H9 (cell line): ENCODE data around the gene SOX15. TPM values are rescaled to one million over a fixed set of nuclear protein-coding genes. Genes with fewer than 3 reads are reported as not detected.

Experiments used
- DNase-seq: peaks from one replicate; pipeline ENCODE4 v3.0.0-alpha.2; 2017
- H2AFZ ChIP-seq: one replicate; pipeline ENCODE4 v1.6.1; 2013; ENCODE audit warnings: mild to moderate bottlenecking, low read length, control low read depth, moderate library complexity
- H2AK5ac ChIP-seq: 2 replicates; pipeline ENCODE4 v1.6.1; 2013; ENCODE audit warnings: low read length, control low read depth, mixed read lengths; ENCODE audit not compliant: insufficient read length
- H2BK120ac ChIP-seq: one replicate; pipeline ENCODE4 v1.6.1; 2013; ENCODE audit warnings: low read depth, mild to moderate bottlenecking, low read length, control low read depth, inconsistent platforms; ENCODE audit not compliant: poor library complexity, severe bottlenecking
- H2BK12ac ChIP-seq: 2 replicates; pipeline ENCODE4 v1.6.1; 2013; ENCODE audit warnings: low read length, control low read depth, mixed read lengths, low read depth; ENCODE audit not compliant: insufficient read length
- H2BK15ac ChIP-seq: 2 replicates; pipeline ENCODE4 v1.6.1; 2013; ENCODE audit warnings: low read depth, low read length, control low read depth
- H2BK20ac ChIP-seq: one replicate; pipeline ENCODE4 v1.6.1; 2013; ENCODE audit warnings: low read depth, mild to moderate bottlenecking, low read length, control low read depth, inconsistent platforms; ENCODE audit not compliant: poor library complexity, severe bottlenecking
- H2BK5ac ChIP-seq: 2 replicates; pipeline ENCODE4 v1.6.1; 2013; ENCODE audit warnings: low read length, control low read depth, mixed read lengths; ENCODE audit not compliant: insufficient read length
- H3K14ac ChIP-seq: 2 replicates; pipeline ENCODE4 v1.6.1; 2013; ENCODE audit warnings: low read length, control low read depth; ENCODE audit not compliant: insufficient read depth
- H3K18ac ChIP-seq: 2 replicates; pipeline ENCODE4 v1.6.1; 2013; ENCODE audit warnings: low read depth, mild to moderate bottlenecking, mixed read lengths, low read length, control low read depth; ENCODE audit not compliant: insufficient read length
- H3K23ac ChIP-seq: 2 replicates; pipeline ENCODE4 v1.6.1; 2013; ENCODE audit warnings: low read length, control low read depth, mixed read lengths, low read depth; ENCODE audit not compliant: insufficient read length
- H3K23me2 ChIP-seq: 2 replicates; pipeline ENCODE4 v1.6.1; 2013; ENCODE audit warnings: low read depth, mild to moderate bottlenecking, mixed read lengths, low read length, control low read depth; ENCODE audit not compliant: insufficient read length, poor library complexity, severe bottlenecking
- H3K27ac ChIP-seq: 2 replicates; pipeline ENCODE4 v1.5.1; 2013; ENCODE audit warnings: low read length, control low read depth, mixed read lengths, low read depth; ENCODE audit not compliant: insufficient read length
- H3K27me3 ChIP-seq: 2 replicates; pipeline ENCODE4 v1.6.1; 2013; ENCODE audit warnings: low read length, control low read depth, inconsistent platforms; ENCODE audit not compliant: insufficient read depth
- H3K4ac ChIP-seq: 2 replicates; pipeline ENCODE4 v1.6.1; 2013; ENCODE audit warnings: low read depth, mild to moderate bottlenecking, control low read depth, inconsistent platforms, low read length, moderate library complexity
- H3K4me1 ChIP-seq: 2 replicates; pipeline ENCODE4 v1.6.1; 2013; ENCODE audit warnings: low read length, control low read depth, inconsistent platforms; ENCODE audit not compliant: insufficient read depth
- H3K4me2 ChIP-seq: 2 replicates; pipeline ENCODE4 v1.6.1; 2013; ENCODE audit warnings: low read length, control low read depth, mixed read lengths; ENCODE audit not compliant: insufficient read length, insufficient read depth
- H3K56ac ChIP-seq: 2 replicates; pipeline ENCODE4 v1.6.1; 2013; ENCODE audit warnings: low read depth, mild to moderate bottlenecking, mixed read lengths, low read length, control low read depth; ENCODE audit not compliant: insufficient read length
- H3K79me1 ChIP-seq: 2 replicates; pipeline ENCODE4 v1.6.1; 2013; ENCODE audit warnings: low read depth, mild to moderate bottlenecking, moderate library complexity, low read length, control low read depth, inconsistent platforms; ENCODE audit not compliant: insufficient read depth, poor library complexity, severe bottlenecking
- H3K79me2 ChIP-seq: 2 replicates; pipeline ENCODE4 v1.6.1; 2013; ENCODE audit warnings: low read length, control low read depth, inconsistent platforms; ENCODE audit not compliant: insufficient read depth
- H3K9ac ChIP-seq: 2 replicates; pipeline ENCODE4 v1.6.1; 2013; ENCODE audit warnings: low read length, control low read depth, mixed read lengths; ENCODE audit not compliant: insufficient read length; ENCODE audit errors: extremely low read depth
- H3K9me3 ChIP-seq: one replicate; pipeline ENCODE4 v1.6.1; 2013; ENCODE audit warnings: low read depth, low read length, inconsistent platforms; ENCODE audit not compliant: control insufficient read depth
- H3T11ph ChIP-seq: one replicate; pipeline ENCODE4 v1.6.1; 2013; ENCODE audit warnings: mild to moderate bottlenecking, low read length, control low read depth, inconsistent platforms
- H4K20me1 ChIP-seq: one replicate; pipeline ENCODE4 v1.6.1; 2013; ENCODE audit not compliant: control insufficient read depth, insufficient read length, insufficient read depth
- H4K5ac ChIP-seq: 2 replicates; pipeline ENCODE4 v1.6.1; 2013; ENCODE audit warnings: low read depth, mild to moderate bottlenecking, mixed read lengths, low read length, control low read depth; ENCODE audit not compliant: insufficient read length
- H4K8ac ChIP-seq: replicated peaks from 2 replicates; pipeline ENCODE4 v1.6.1; 2013; ENCODE audit warnings: low read length, control low read depth, mixed read lengths, low read depth; ENCODE audit not compliant: insufficient read length
- H4K91ac ChIP-seq: 2 replicates; pipeline ENCODE4 v1.6.1; 2013; ENCODE audit warnings: low read depth, mild to moderate bottlenecking, moderate library complexity, mixed read lengths, low read length, control low read depth; ENCODE audit not compliant: insufficient read length
- H3K27ac Mint-ChIP-seq, 3 experiments: 2 replicates in 2 of 3; 3 replicates in 1 of 3; pipeline ENCODE4 v1.8.0; 2020 to 2021; ENCODE audit warnings: mixed read lengths in 3 of 3, mild to moderate bottlenecking in 1 of 3, moderate library complexity in 1 of 3
- H3K27me3 Mint-ChIP-seq: 2 replicates; pipeline ENCODE4 v1.8.0; 2021; ENCODE audit warnings: low read depth, mild to moderate bottlenecking, moderate library complexity, mixed read lengths
- H3K36me3 Mint-ChIP-seq, 3 experiments: 2 replicates in 2 of 3; 3 replicates in 1 of 3; pipeline ENCODE4 v1.8.0; 2020 to 2021; ENCODE audit warnings: low read depth in 3 of 3, mixed read lengths in 3 of 3; ENCODE audit not compliant: insufficient read depth in 1 of 3
- H3K4me1 Mint-ChIP-seq, 2 experiments: 2 replicates each; pipeline ENCODE4 v1.8.0; 2020; ENCODE audit warnings: mixed read lengths in 2 of 2
- H3K4me3 Mint-ChIP-seq, 2 experiments: 2 replicates in 1 of 2; 3 replicates in 1 of 2; pipeline ENCODE4 v1.8.0; 2020 to 2021; ENCODE audit warnings: mild to moderate bottlenecking in 2 of 2, mixed read lengths in 2 of 2, moderate library complexity in 1 of 2
- H3K9me3 Mint-ChIP-seq, 2 experiments: 2 replicates in 1 of 2; 3 replicates in 1 of 2; pipeline ENCODE4 v1.8.0; 2020; ENCODE audit warnings: mild to moderate bottlenecking in 2 of 2, mixed read lengths in 2 of 2, moderate library complexity in 1 of 2
- CTCF ChIP-seq: fragments of 200-600 bp; sonication (generic); conservative IDR thresholded peaks from 3 replicates; pipeline ENCODE4 v1.8.0; 2021; ENCODE audit warnings: antibody characterized with exemption, mild to moderate bottlenecking
- WGBS: extraction: QIAGEN DNeasy Blood & Tissue Kit; methylation state at CpG from one replicate; pipeline ENCODE4 v1.1.7; 2013; ENCODE audit warnings: missing lambda C conversion rate, low lambda C conversion rate, mixed read lengths; ENCODE audit not compliant: insufficient read length; ENCODE audit errors: extremely low coverage; 5-methylcytosine and 5-hydroxymethylcytosine counted together
- total RNA-seq: library from RNA; stranded (reverse); gene quantifications from 2 replicates; pipeline ENCODE4 v1.2.1, GENCODE V29; 2021

SOX15 gene
- total RNA-seq, 1 experiment from 2014 or later: 7.7 TPM

- Mint-ChIP-seq H3K27ac (peak overlapping the region in 2 of 3 experiments; percentile 25 to 77; a peak in 2 of 7 replicates), H3K27me3 (peaks cover 3% of the 10 kb centered on the region; the same call in 1 of the 2 replicates), H3K9me3 (no peaks in the 10 kb centered on the region), H3K4me1 (peaks cover 26 to 38% of the 10 kb centered on the region in 2 experiments), H3K4me3 (peak overlapping the region in 1 of 2 experiments; percentile 8; a peak in 1 of 5 replicates), H3K36me3 (no peaks in the 10 kb centered on the region)
- peaks cover 2% of the 10 kb centered on the region; the same call in 1 of the 2 replicates for H3K4me1 ChIP-seq
- H3K14ac ChIP-seq: no peak overlapping the region
- H2AFZ ChIP-seq: no peak overlapping the region
- TF ChIP-seq CTCF: peak; percentile 78
- H3K79me2 ChIP-seq: no peaks in the 10 kb centered on the region
- no peak overlapping the region for H2BK15ac ChIP-seq
- H3K79me1 ChIP-seq: no peaks in the 10 kb centered on the region
- no peak overlapping the region for H3K18ac ChIP-seq
- no peak overlapping the region for H4K91ac ChIP-seq
- no peak overlapping the region for H4K8ac ChIP-seq
- no CpG with 5 or more reads among the region's 6 CpGs for WGBS
- H3T11ph ChIP-seq: no peak overlapping the region
- no peak overlapping the region for H2BK20ac ChIP-seq
- H2BK5ac ChIP-seq: no peak overlapping the region
- no peak overlapping the region for H4K5ac ChIP-seq
- no peak overlapping the region for H3K9ac ChIP-seq
- H3K23me2 ChIP-seq: no peaks in the 10 kb centered on the region
- no peaks in the 10 kb centered on the region for H4K20me1 ChIP-seq
- H2BK12ac ChIP-seq: no peak overlapping the region
- no peak overlapping the region for H3K56ac ChIP-seq
- H3K27me3 ChIP-seq: no peaks in the 10 kb centered on the region
- no peak overlapping the region for H3K23ac ChIP-seq
- peak; percentile 82 for DNase-seq
- H2BK120ac ChIP-seq: no peak overlapping the region
- no peak overlapping the region for H3K27ac ChIP-seq
- no peak overlapping the region for H3K4me2 ChIP-seq
- no peaks in the 10 kb centered on the region for H3K9me3 ChIP-seq
- H3K4ac ChIP-seq: no peak overlapping the region
- H2AK5ac ChIP-seq: no peak overlapping the region
These were observed 42.6 kb upstream of the SOX15 start for GRCh38 chr17:7632492-7632894.
